GM19397 (cell line): ENCODE measurements around the gene APOL6.
"Not testable (repeated sequence)": the region's sequence is repeated elsewhere in the genome, so short reads cannot be mapped to it uniquely, and the experiment has no call there.

Source experiments
- ATAC-seq: cut with Tn5 transposase; IDR thresholded peaks from one replicate; pipeline ENCODE4 v1.9.1; 2021; ENCODE audit warnings: mild to moderate bottlenecking, moderate library complexity; ENCODE audit not compliant: unreplicated experiment

The APOL6 gene

DNA sequence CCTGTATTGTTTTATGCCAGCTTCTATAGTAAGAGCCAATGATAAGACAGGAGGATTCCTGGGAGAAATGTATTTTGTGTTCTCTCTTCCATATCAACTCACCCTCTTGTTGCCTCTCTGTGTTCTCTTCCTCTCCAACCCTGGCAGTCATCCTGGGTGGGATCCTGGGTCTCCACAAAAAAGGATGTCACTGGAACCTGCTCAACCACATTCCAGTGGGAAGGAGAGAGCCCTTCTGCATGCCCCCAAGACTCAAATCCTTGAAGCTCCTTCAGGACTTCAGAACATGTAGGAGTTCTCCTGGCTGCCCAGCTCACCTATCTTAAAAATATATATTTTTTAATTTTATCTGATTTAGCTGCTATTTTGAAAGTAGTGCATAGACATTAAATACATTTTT lies 26.1 kb downstream of the APOL6 start:
- ATAC-seq: no peak

DNA sequence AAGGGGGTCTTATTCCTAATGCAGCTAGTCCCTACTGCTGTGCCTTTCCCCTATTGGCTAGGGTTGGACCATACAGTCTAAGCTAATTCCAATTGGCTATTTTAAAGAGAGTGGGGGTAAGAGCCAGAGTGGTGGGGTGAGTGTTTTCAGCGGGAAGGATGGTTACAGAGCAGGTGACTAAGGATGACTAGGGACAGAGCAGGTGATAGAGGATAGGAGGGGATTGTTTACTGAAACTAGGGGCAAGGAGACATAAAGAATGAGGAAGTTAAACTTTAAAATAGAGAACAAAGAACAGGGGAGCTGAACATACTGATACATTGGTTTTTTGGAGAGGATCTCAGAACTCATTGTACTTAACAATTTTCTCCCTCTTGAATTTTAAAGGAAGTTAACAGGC lies 27.8 kb downstream of the APOL6 start:
- not testable (repeated sequence) for ATAC-seq

DNA sequence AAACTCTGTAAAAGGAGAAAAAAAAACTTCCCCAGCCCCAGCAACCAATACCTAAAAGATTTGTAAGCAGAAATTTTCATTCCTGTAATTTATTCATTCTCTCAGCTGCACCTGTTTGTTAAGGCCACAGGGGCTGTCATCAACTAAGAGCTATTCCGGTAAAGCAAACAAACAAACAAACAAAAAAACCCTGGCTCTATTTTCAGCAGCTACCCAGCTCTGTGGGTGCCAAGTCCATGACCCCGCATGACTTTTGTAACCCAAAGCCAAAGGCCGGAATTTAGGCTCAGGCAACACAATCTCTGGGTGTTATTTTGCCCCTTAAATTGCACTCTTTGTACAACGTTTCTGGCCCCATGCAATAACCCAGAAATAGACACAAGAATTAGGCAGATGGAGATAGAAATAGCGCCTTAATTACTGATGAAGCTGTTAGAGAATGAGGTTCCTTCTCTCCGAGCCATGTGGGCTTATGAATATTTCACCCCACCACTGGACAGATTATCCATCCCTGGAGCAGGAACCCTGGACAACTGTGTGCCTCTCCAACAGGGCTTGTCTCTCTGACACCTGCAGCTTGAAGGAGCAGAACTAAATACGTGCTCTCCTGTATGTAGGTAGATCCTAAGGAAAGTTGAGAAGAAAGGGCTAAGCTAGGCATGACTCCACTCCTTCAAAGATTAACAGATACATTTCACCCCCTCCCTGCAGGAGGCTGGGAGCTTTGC lies 29.4 kb downstream of the APOL6 start:
- no peak for ATAC-seq

DNA sequence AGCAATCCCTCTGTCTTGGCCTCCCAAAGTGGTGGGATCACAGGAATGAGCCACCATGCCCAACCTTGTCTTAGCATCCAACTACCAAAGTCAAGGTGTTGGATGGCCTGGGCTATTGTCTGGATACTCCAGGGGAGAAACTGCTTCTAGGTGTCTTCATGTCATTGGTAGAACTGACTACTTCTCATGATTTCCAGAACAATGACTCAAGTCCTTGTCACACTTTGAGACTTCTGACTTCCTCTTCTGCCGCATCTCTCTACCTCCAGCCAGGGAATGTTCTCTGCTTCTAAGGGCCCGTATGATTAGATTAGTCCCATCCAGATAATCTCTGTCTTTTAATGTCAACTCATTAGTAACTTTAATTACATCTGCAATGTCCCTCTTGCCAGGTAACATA lies 30.6 kb downstream of the APOL6 start:
- no peak for ATAC-seq

DNA sequence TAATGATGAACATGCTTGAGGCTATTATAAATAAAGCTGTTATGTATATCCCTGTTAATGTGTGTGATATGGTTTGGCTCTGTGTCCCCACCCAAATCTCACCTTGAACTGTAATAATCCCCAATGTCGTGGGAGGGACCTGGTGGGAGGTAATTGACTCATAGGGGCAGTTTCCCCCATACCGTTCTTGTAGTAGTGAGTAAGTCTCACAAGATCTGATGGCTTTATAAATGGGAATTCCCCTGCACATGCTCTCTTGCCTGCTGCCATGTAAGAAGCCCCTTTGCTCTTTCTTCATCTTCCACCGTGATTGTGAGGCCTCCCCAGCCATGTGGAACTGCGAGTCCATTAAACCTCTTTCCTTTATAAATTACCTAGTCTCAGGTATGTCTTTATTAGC lies 31.2 kb downstream of the APOL6 start:
- not testable (repeated sequence) for ATAC-seq

DNA sequence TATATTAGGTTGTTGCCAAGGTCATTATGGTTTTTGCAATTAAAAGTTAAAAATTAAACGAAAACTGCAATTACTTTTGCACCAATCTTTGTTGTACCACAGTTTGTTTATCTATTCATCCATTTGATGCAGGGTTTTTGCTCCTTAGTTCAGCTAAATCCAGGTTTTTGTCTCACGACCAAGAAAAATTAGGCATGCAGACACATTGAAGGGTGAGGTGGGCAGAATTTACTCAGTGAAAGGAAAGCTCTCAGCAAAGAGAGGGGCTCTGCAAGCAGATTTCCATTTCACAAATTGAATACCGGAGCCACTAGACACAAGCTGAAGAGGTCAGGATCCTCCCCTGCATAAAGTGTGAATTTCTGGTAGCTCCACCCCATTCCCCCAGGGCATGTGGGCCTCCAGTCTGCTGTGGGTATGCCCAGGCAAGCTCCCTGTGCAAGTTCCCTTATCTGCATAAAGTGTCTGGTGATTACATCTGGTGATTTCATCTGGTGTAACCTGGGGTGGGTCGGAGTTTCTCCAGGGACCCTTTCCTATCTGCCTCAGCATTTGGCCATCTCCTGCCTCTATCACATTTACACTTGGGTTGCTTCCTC lies 33.3 kb downstream of the APOL6 start:
- ATAC-seq: no peak

DNA sequence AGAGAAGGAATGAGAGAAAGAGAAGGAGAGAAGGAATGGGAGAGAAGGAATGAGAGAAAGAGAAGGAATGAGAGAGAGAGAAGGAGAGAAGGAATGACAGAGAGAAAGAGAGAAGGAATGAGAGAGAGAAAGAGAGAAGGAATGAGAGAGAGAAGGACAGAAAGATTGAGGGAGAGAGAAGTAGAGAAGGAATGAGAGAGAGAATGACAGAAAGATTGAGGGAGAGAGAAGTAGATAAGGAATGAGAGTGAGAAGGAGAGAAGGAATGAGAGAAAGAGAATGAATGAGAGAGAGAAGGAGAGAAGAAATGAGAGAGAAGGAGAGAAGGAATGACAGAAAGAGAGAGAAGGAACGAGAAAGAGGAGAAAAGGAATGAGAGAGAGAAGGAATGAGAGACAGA lies 35.3 kb downstream of the APOL6 start:
- no peak for ATAC-seq

DNA sequence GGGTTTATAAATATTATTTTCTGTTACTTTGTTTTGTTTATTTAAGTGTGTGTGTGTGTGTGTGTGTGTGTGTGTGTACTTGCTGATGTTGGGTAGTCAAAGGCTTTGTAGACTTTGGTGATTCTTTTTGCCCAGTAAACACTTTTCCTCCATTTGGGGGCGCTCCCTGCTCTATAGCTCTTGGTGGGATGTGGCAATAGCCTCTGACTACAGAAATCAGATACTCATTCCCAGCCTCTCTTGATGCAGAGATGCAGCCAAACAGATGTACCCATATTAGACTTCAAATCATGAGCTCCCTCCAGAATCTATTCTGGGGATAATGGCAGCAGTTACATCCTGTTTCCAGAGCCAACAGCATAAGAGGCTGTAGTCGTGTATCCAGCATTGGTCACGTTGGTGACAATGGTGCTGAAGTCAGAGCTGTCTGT lies 36.0 kb downstream of the APOL6 start:
- ATAC-seq: no peak

DNA sequence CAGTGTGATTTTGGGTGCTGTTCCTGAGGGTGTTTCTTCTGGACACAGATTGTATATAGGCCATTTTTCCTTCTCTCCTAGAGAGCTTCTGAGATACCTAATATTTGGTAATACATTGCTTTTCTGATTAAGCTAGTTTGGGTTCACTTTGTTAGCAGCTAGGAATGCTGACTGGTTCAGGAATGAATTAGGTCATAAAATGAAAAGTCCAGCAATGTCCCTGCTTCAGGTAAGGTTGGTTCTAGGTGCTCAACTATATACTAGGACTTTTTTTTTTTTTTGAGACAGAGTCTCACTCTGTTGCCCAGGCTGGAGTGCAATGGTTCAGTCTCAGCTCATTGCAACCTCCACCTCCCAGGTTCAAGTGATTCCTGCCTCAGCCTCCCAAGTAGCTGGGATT lies 36.5 kb downstream of the APOL6 start:
- no peak for ATAC-seq

DNA sequence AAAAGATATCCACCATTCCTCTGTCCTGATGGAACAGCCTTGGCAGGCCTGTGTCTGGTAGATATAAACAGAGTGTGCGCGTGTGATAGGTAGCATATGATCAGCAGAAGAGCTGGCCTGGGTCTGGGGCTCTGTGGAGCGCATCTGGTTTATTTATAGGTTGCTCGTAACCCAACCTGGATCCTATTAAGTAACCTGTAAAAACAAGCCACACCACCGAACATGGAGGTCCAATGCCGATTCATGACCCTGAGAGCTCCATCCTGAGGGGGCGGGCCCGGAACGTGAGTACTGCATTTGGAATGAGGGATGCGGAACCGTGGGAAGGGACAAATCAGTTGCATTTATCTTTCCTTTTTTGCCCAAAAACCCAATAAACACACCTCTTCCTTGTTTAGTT lies 37.5 kb downstream of the APOL6 start:
- ATAC-seq: no peak

DNA sequence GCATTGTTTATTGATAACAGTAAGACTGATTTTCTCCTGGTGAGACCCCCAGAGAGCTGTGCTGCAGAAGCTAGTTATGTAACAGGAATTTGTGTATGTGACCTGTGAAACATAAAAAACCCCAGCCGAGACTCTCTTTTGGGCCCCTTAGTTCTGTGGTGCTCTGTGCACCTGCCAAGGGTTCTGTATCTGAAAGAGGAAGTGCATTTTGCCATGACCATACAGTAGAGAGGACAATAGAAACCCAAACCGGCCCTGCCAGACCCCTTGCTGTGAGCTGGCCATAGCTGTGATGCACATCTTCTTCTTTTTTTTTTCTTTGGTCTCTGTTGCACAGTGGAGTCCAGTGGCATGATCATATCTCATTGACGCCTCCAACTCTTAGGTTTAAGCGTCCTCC lies 38.1 kb downstream of the APOL6 start:
- ATAC-seq: no peak

DNA sequence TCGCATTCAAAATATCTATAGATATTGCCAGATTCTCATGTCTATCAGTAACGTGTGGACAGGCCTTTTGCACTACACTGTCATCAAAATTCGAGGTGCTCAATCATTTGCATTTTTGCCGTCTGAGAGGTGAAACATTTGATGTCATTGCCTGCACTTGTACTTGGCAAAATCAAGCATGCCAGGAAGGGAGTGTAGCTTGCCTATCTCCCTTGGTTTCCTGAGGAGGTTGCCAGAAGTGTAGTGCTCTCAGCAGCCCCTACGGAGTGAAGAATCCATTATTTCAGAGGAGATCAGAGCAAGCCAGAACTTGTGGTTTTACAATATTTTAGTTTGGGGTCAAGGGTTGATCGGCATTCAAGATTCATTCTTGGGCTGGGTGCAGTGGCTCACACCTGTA lies 39.2 kb downstream of the APOL6 start:
- ATAC-seq: no peak

DNA sequence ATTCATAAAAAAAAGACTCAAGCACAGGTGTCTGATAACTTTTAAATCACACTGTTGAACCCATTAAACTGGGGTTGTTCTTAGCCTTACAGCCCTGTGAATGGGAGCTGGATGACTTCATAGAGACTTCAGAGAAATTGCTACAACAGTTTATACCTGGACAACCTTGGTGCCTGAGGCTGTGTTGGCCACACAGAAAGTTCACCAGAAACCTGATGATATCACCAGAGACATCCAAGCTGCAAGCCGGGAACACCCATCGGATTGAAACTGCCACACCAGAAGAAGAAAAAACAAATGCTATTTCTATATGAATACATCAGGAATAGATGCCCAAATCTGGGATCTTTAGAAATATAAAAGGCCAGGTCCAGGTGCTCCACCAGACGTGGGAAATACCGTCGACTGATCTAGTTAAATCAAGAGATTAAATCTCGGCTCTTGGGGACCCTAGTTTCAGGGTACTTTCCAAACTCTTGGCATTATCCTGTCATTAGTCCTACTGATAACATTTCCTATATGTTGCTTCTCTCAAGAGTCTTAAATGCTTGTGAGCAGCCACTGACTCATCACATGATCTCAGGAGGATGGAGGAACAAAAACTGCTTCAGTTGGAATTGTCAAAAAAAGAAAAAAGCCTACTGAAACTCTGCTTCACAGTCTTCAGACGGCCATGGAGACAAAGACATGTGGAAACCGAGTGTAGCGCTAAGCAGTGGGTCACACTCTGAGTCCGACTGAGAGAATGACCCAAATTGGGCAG lies 40.8 kb downstream of the APOL6 start:
- ATAC-seq: no peak

DNA sequence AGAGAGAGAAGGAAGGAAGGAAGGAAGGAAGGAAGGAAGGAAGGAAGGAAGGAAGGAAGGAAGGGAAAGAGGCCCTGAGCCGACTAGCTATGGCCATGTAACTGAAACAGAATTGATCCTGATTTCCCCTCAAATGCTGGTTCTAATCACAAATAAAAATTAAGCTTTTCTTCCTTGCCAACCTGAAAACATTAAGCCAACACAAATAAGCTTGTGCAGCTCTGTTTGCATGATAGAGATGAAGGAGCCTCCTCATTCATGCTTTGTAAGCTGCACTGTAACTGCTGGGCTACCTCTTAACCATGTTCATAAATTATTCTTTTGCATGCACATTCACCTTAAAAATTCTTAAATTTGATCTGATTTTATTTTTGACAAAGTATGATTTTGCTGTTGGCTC lies 41.8 kb downstream of the APOL6 start:
- ATAC-seq: no peak

DNA sequence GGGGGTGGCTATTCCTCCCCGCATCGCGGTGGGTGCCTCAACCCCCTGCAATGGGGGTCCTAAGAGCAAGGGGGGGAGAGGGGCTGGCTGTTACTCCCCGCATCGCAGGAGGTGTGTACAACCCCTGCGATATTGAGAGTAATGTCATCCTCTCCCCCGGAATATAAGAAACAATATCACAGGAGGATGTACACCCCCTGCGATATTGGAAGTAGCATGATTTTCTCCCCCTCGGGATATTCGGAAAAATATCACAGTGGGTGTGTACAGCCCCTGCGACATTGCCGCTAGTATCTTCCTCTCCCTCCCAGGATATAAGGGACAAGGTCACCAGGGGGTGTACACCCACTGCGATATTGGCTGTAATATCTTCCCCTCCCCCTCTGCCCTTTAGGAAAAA lies 47.0 kb downstream of the APOL6 start:
- no peak for ATAC-seq

DNA sequence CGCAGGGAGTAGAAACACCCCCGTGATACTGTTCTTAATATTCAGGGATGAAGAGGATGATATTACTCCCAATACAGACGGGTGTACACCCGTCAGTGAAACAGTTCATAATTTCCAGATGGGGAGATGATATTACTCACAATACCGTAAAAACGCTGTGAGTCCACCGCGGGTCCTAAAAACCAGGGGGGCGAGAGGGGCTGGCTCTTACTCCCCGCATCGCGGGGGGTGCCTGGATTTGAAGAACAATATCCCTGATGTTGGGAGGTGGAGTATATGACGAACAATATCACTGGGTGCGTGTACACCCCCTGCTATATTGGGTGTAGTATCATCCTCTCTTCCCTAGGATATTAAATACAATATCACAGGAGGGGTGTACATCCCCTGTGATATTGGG lies 48.9 kb downstream of the APOL6 start:
- ATAC-seq: no peak

DNA sequence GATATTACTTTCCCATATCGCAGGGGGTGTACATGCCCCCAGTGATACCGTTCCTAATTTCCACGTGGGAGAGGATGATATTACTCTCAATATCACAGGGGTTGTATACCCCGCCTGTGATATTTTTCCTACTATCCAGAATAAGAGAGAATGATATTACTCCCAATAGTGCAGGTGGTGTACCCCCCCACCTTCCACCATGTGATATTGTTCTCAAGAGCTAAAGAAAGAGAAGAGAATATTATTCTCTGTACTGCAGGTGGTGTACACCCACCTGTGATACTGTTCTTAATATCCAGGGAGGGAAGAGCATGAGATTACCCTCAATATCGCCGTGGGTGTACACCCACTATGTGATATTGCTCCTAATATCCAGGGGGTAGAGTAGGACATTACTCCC lies 51.6 kb downstream of the APOL6 start:
- not testable (repeated sequence) for ATAC-seq

DNA sequence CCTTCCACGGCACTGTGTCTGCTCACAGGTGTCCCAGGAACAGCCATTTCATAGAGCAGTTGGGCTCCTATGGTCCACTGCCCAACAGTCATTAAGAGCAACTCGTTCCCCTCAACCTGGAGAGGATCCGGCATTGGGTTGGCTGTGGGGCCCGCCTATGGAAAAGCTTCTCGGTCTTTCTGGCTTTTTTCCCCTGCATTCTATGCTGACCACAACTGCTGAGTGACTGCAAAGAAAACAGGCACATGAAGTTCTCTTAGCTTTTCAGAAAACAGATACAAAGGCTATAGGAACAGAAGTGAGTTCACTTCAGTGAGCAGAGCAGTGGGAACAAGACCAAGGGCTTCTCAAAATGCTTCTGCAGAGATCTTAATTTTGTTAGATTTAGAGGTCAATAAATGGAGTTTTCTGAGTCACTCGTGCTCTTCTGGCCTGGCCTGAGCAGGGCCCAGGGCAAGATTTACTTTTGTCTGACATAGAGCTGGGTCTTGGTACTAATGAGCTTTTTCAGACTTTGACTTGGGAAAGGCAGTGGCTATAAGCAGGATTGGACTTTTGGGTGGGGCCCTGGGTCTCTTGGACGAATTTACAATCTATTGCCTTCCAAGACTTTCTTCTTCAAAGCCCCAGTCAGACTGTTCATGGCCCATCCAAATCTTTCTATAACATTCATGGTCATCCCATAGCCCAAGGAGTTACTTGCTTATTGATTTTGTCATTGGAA lies 55.8 kb downstream of the APOL6 start:
- ATAC-seq: no peak

DNA sequence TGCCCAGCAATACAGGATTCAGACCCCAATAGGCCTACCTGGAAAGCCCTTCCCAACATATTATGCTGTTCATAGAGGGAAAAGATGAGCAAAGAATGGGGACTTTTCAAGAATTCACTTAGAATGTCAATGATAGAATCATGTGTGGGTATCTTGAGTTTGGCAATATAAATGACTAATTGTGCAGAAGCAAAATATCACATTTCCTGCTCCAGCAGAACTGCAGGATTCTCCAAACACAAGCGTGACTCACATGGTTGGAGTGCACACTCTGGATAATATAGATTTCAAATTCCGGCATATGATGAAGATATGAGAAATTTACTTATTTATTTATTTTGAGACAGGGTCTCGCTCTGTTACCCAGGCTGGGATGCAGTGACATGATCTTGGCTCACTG lies 56.9 kb downstream of the APOL6 start:
- no peak for ATAC-seq

DNA sequence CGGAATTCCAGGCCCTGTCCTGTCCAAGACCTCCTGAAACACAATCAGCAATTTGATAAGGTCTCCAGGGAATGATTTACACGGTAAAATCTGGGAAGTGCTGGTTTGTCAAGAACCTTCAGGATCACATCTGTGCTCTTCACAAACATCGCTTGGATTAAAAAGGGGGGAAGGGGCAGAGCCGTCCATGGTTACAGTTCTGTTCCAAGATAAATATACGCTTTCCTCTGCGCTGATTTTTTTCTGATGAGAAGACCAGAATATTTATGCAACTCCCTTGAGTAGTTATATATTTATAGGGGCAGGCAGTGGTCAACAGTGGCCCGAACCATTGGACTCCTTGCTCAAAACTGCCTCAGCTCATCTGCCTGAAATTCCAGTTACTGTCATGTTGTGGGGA lies 60.2 kb downstream of the APOL6 start:
- no peak for ATAC-seq

DNA sequence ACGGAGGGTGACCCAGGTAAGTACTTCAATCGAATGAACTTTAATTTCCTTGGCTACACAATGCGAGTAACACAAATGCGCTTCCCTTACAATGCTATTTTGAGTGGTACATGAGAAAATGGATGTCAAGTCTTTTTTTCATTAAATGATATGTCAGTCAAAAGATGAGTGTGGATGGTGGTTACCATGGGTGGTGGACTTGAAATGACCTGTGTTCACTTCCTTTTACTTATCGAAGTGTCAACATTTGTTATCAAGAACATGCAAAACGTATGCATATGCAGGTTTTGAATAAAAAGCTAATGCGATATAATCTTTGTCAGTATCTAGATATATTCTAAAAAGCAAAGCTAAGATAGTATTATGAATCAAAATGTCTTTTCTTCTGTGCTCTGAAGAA lies 60.7 kb downstream of the APOL6 start:
- no peak for ATAC-seq

DNA sequence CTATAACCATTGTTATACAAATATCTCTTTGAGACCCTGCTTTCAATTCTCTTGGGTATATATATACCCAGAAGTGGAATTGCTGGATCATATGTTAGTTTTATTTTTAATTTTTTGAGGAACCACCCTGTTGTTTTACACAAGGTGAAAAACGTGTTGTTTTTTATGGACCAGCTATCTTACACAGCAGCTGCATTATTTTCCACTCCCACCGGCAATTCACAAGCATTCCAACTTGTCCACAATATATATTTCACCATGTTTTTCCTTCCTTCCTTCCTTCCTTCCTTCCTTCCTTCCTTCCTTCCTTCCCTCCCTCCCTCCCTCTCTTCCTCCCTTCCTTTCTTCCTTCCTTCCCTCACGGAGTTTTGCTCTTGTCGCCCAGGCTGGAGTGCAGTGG lies 63.1 kb downstream of the APOL6 start:
- no peak for ATAC-seq
